Measurements from ENCODE around the gene SHLD2.
"Not testable (repeated sequence)": the region's sequence is repeated elsewhere in the genome, so short reads cannot be mapped to it uniquely, and the experiment has no call there.

SHLD2 gene

DNA sequence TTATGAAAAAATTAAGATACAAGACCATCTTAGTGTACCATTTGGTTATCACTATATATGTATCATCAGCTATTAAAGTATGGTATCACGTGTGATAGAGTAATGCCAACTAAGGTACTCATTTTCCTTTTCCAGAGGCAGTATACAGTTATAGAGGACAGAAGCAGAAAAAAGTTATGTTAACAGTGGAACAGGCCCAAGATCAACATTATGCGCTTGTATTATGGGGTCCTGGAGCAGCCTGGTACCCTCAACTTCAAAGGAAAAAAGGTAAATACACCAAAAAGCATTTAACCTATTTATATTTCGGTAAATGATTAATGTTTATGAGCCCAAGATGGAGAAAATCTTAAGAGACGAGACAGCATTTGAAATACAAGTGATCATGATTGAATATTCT lies 75.7 kb downstream of the SHLD2 start:
- H3K36me3 ChIP-seq (ENCODE audit: insufficient read depth, low read length); H3K27me3 ChIP-seq (ENCODE audit: insufficient read depth, low read length, poor library complexity, severe bottlenecking); H3K4me3 ChIP-seq (ENCODE audit: low read length, poor library complexity, severe bottlenecking); H3K9ac ChIP-seq (ENCODE audit: low read depth, low read length, poor library complexity, severe bottlenecking); H3F3A ChIP-seq (ENCODE audit: low read depth); H3K79me2 ChIP-seq (ENCODE audit: insufficient read depth, low read length); H4K20me1 ChIP-seq (ENCODE audit: insufficient read depth, low read length, poor library complexity, severe bottlenecking); H3K4me1 ChIP-seq (ENCODE audit: insufficient read depth, low read length, poor library complexity, severe bottlenecking); H3K9me3 ChIP-seq (ENCODE audit: insufficient read depth, low read depth, low read length); H3K4me2 ChIP-seq (ENCODE audit: low read depth, low read length, poor library complexity, severe bottlenecking); H2AFZ ChIP-seq (ENCODE audit: low read length); H3K9me2 ChIP-seq (replicated peaks; ENCODE audit: low read depth, low read length): not testable (repeated sequence)

GRCh38 chr10:87171670-87172069 lies 76.7 kb downstream of the SHLD2 start:
- H3K4me1 ChIP-seq (ENCODE audit: insufficient read depth, low read length, poor library complexity, severe bottlenecking); H3K9me3 ChIP-seq (ENCODE audit: insufficient read depth, low read depth, low read length); H2AFZ ChIP-seq (ENCODE audit: low read length); H4K20me1 ChIP-seq (ENCODE audit: insufficient read depth, low read length, poor library complexity, severe bottlenecking); H3K79me2 ChIP-seq (ENCODE audit: insufficient read depth, low read length); H3K27me3 ChIP-seq (ENCODE audit: insufficient read depth, low read length, poor library complexity, severe bottlenecking); H3K4me2 ChIP-seq (ENCODE audit: low read depth, low read length, poor library complexity, severe bottlenecking); H3K9ac ChIP-seq (ENCODE audit: low read depth, low read length, poor library complexity, severe bottlenecking); H3K9me2 ChIP-seq (replicated peaks; ENCODE audit: low read depth, low read length); H3K36me3 ChIP-seq (ENCODE audit: insufficient read depth, low read length); H3F3A ChIP-seq (ENCODE audit: low read depth); H3K4me3 ChIP-seq (ENCODE audit: low read length, poor library complexity, severe bottlenecking): not testable (repeated sequence)

DNA sequence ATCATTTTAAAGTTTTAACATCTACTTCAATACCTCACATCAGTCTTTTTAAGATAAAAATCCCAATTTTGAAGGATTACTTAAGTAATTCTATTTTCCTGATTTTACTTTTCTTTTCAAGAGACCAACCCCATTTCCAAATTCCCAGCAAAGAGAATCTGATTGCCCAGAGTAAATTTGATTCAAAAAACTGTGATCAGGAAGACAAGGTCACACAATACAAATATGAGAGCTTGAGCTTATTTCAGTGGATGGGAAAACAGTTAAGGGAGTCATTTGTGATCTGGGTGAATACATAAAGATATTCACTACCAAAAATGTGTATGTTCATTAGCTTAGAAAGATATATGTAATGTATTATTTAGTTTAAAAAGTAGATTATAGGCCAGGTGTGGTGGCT lies 77.2 kb downstream of the SHLD2 start:
- H3K9ac ChIP-seq (ENCODE audit: low read depth, low read length, poor library complexity, severe bottlenecking); H3K36me3 ChIP-seq (ENCODE audit: insufficient read depth, low read length); H3K9me3 ChIP-seq (ENCODE audit: insufficient read depth, low read depth, low read length); H3K4me1 ChIP-seq (ENCODE audit: insufficient read depth, low read length, poor library complexity, severe bottlenecking); H4K20me1 ChIP-seq (ENCODE audit: insufficient read depth, low read length, poor library complexity, severe bottlenecking); H3K4me2 ChIP-seq (ENCODE audit: low read depth, low read length, poor library complexity, severe bottlenecking); H3F3A ChIP-seq (ENCODE audit: low read depth); H3K4me3 ChIP-seq (ENCODE audit: low read length, poor library complexity, severe bottlenecking); H3K27me3 ChIP-seq (ENCODE audit: insufficient read depth, low read length, poor library complexity, severe bottlenecking); H3K79me2 ChIP-seq (ENCODE audit: insufficient read depth, low read length); H3K9me2 ChIP-seq (replicated peaks; ENCODE audit: low read depth, low read length); H2AFZ ChIP-seq (ENCODE audit: low read length): not testable (repeated sequence)

- H3K79me2 ChIP-seq (ENCODE audit: insufficient read depth, low read length); H3F3A ChIP-seq (ENCODE audit: low read depth); H2AFZ ChIP-seq (ENCODE audit: low read length); H3K9ac ChIP-seq (ENCODE audit: low read depth, low read length, poor library complexity, severe bottlenecking); H3K4me3 ChIP-seq (ENCODE audit: low read length, poor library complexity, severe bottlenecking); H3K4me1 ChIP-seq (ENCODE audit: insufficient read depth, low read length, poor library complexity, severe bottlenecking); H3K36me3 ChIP-seq (ENCODE audit: insufficient read depth, low read length); H3K4me2 ChIP-seq (ENCODE audit: low read depth, low read length, poor library complexity, severe bottlenecking); H4K20me1 ChIP-seq (ENCODE audit: insufficient read depth, low read length, poor library complexity, severe bottlenecking); H3K9me2 ChIP-seq (replicated peaks; ENCODE audit: low read depth, low read length); H3K27me3 ChIP-seq (ENCODE audit: insufficient read depth, low read length, poor library complexity, severe bottlenecking); H3K9me3 ChIP-seq (ENCODE audit: insufficient read depth, low read depth, low read length): not testable (repeated sequence)
Measured at GRCh38 chr10:87177587-87177986, 82.6 kb downstream of the SHLD2 start.

DNA sequence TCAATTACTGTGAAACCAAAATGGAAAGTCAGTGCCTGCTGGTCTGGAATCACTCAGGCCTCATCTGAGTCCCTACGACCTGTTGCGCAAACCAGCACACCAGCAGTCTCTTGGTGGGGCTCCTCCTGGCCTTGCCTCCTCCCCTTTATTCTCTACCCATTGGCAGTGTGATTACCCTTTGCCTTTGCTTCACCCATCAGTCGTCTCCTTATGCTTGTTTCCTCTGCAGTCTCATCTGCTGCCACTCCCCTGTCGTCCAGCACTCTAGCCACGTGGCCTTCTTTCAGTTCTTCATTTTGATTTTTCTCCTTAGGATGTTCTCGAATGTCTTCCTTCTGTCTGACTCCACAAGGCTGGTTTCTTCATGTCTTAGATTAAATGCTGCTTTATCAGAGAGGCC lies 89.4 kb downstream of the SHLD2 start:
- not testable (repeated sequence) for H3K36me3 ChIP-seq (ENCODE audit: insufficient read depth, low read length); H3K27me3 ChIP-seq (ENCODE audit: insufficient read depth, low read length, poor library complexity, severe bottlenecking); H3K9ac ChIP-seq (ENCODE audit: low read depth, low read length, poor library complexity, severe bottlenecking); H3K4me2 ChIP-seq (ENCODE audit: low read depth, low read length, poor library complexity, severe bottlenecking); H3K4me1 ChIP-seq (ENCODE audit: insufficient read depth, low read length, poor library complexity, severe bottlenecking); H3K9me3 ChIP-seq (ENCODE audit: insufficient read depth, low read depth, low read length); H2AFZ ChIP-seq (ENCODE audit: low read length); H3K9me2 ChIP-seq (replicated peaks; ENCODE audit: low read depth, low read length); H4K20me1 ChIP-seq (ENCODE audit: insufficient read depth, low read length, poor library complexity, severe bottlenecking); H3K4me3 ChIP-seq (ENCODE audit: low read length, poor library complexity, severe bottlenecking); H3F3A ChIP-seq (ENCODE audit: low read depth); H3K79me2 ChIP-seq (ENCODE audit: insufficient read depth, low read length)

DNA sequence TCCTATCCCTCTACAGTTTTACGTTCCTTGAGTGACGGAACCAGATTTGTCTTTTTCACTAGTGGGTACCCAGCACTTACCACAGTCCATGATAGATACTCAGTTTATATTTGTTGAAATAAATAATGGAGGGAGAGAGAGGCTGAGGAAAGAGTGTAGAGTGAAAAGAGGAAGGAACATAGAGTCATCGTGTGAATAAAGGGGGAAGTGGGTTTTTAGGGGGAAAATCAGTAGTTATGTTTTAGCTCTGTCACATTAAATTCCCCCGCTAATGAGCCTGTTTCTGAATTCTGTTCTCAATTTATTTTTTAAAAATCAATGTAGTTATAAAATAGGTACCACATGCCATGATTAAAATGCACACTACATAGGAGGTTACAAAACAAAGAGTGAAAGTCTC lies 91.0 kb downstream of the SHLD2 start:
- not testable (repeated sequence) for H3K9ac ChIP-seq (ENCODE audit: low read depth, low read length, poor library complexity, severe bottlenecking); H3K9me2 ChIP-seq (replicated peaks; ENCODE audit: low read depth, low read length); H3F3A ChIP-seq (ENCODE audit: low read depth); H3K9me3 ChIP-seq (ENCODE audit: insufficient read depth, low read depth, low read length); H4K20me1 ChIP-seq (ENCODE audit: insufficient read depth, low read length, poor library complexity, severe bottlenecking); H3K4me1 ChIP-seq (ENCODE audit: insufficient read depth, low read length, poor library complexity, severe bottlenecking); H3K36me3 ChIP-seq (ENCODE audit: insufficient read depth, low read length); H3K79me2 ChIP-seq (ENCODE audit: insufficient read depth, low read length); H3K4me2 ChIP-seq (ENCODE audit: low read depth, low read length, poor library complexity, severe bottlenecking); H2AFZ ChIP-seq (ENCODE audit: low read length); H3K27me3 ChIP-seq (ENCODE audit: insufficient read depth, low read length, poor library complexity, severe bottlenecking); H3K4me3 ChIP-seq (ENCODE audit: low read length, poor library complexity, severe bottlenecking)

- H3K9me3 ChIP-seq (ENCODE audit: insufficient read depth, low read depth, low read length): not testable (repeated sequence)
Measured at GRCh38 chr10:87187573-87187972, 92.6 kb downstream of the SHLD2 start.

GRCh38 chr10:87191841-87192240 lies 96.8 kb downstream of the SHLD2 start:
- not testable (repeated sequence) for H3K4me2 ChIP-seq (ENCODE audit: low read depth, low read length, poor library complexity, severe bottlenecking); H4K20me1 ChIP-seq (ENCODE audit: insufficient read depth, low read length, poor library complexity, severe bottlenecking); H3F3A ChIP-seq (ENCODE audit: low read depth); H3K9me2 ChIP-seq (replicated peaks; ENCODE audit: low read depth, low read length); H3K4me3 ChIP-seq (ENCODE audit: low read length, poor library complexity, severe bottlenecking); H3K36me3 ChIP-seq (ENCODE audit: insufficient read depth, low read length); H3K9ac ChIP-seq (ENCODE audit: low read depth, low read length, poor library complexity, severe bottlenecking); H3K27me3 ChIP-seq (ENCODE audit: insufficient read depth, low read length, poor library complexity, severe bottlenecking); H2AFZ ChIP-seq (ENCODE audit: low read length); H3K9me3 ChIP-seq (ENCODE audit: insufficient read depth, low read depth, low read length); H3K4me1 ChIP-seq (ENCODE audit: insufficient read depth, low read length, poor library complexity, severe bottlenecking); H3K79me2 ChIP-seq (ENCODE audit: insufficient read depth, low read length)

More at GRCh38 chr10:87187573-87187972, 92.6 kb downstream of the SHLD2 start:
- H3K9ac ChIP-seq (ENCODE audit: low read depth, low read length, poor library complexity, severe bottlenecking); H3F3A ChIP-seq (ENCODE audit: low read depth); H3K36me3 ChIP-seq (ENCODE audit: insufficient read depth, low read length); H2AFZ ChIP-seq (ENCODE audit: low read length); H4K20me1 ChIP-seq (ENCODE audit: insufficient read depth, low read length, poor library complexity, severe bottlenecking); H3K4me2 ChIP-seq (ENCODE audit: low read depth, low read length, poor library complexity, severe bottlenecking); H3K27me3 ChIP-seq (ENCODE audit: insufficient read depth, low read length, poor library complexity, severe bottlenecking); H3K79me2 ChIP-seq (ENCODE audit: insufficient read depth, low read length); H3K4me1 ChIP-seq (ENCODE audit: insufficient read depth, low read length, poor library complexity, severe bottlenecking); H3K4me3 ChIP-seq (ENCODE audit: low read length, poor library complexity, severe bottlenecking); H3K9me2 ChIP-seq (replicated peaks; ENCODE audit: low read depth, low read length): not testable (repeated sequence)
